Endodermal cell (in vitro differentiated cells): ENCODE data around the gene ZNF587. TPM values are rescaled to one million over a fixed set of nuclear protein-coding genes. Genes with fewer than 3 reads are reported as not detected.
A peak's percentile ranks its signal among the peaks of the same experiment; 100 is the strongest.
"Not testable (repeated sequence)": the region's sequence is repeated elsewhere in the genome, so short reads cannot be mapped to it uniquely, and the experiment has no call there.

Experiments used
- DNase-seq: peaks from one replicate; pipeline ENCODE4 v3.0.0-alpha.2; 2017
- H3K27ac ChIP-seq: 2 replicates; pipeline ENCODE4 v1.5.1; 2013; ENCODE audit warnings: mild to moderate bottlenecking, low read depth, low read length, moderate library complexity
- H3K27me3 ChIP-seq: 2 replicates; pipeline ENCODE4 v1.6.1; 2013; ENCODE audit warnings: mild to moderate bottlenecking, low read length, moderate library complexity; ENCODE audit not compliant: insufficient read depth, control insufficient read depth, poor library complexity, severe bottlenecking
- H3K36me3 ChIP-seq: 2 replicates; pipeline ENCODE4 v1.7.0; 2013; ENCODE audit warnings: mild to moderate bottlenecking, low read length, moderate library complexity; ENCODE audit not compliant: control insufficient read depth, insufficient read depth
- H3K4me1 ChIP-seq: one replicate; pipeline ENCODE4 v1.7.0; 2013; ENCODE audit warnings: low read length; ENCODE audit not compliant: control insufficient read depth, insufficient read depth
- H3K4me3 ChIP-seq: 2 replicates; pipeline ENCODE4 v1.5.1; 2013; ENCODE audit warnings: mild to moderate bottlenecking, low read length, moderate library complexity
- H3K9ac ChIP-seq: 2 replicates; pipeline ENCODE4 v1.6.1; 2013; ENCODE audit warnings: mild to moderate bottlenecking, low read length, moderate library complexity; ENCODE audit not compliant: poor library complexity, severe bottlenecking; ENCODE audit errors: extremely low read depth
- H3K9me3 ChIP-seq: 2 replicates; pipeline ENCODE4 v1.6.1; 2013; ENCODE audit warnings: mild to moderate bottlenecking, low read length, moderate library complexity; ENCODE audit not compliant: control insufficient read depth
- H3K27ac Mint-ChIP-seq: 2 replicates; pipeline ENCODE4 v1.8.0; 2020; ENCODE audit warnings: mixed read lengths
- H3K27me3 Mint-ChIP-seq: 2 replicates; pipeline ENCODE4 v1.8.0; 2021; ENCODE audit warnings: mild to moderate bottlenecking, mixed read lengths; ENCODE audit not compliant: insufficient read depth
- H3K36me3 Mint-ChIP-seq: 2 replicates; pipeline ENCODE4 v1.8.0; 2020; ENCODE audit warnings: low read depth, mixed read lengths
- H3K4me1 Mint-ChIP-seq: 2 replicates; pipeline ENCODE4 v1.8.0; 2020; ENCODE audit warnings: mixed read lengths
- H3K4me3 Mint-ChIP-seq: 2 replicates; pipeline ENCODE4 v1.8.0; 2020; ENCODE audit warnings: mild to moderate bottlenecking, moderate library complexity, mixed read lengths
- H3K9me3 Mint-ChIP-seq: 2 replicates; pipeline ENCODE4 v1.8.0; 2020; ENCODE audit warnings: mild to moderate bottlenecking, mixed read lengths
- WGBS, 2 experiments: methylation state at CpG; one replicate each; pipeline versions ENCODE4 v1.1.5 to v1.1.7; 2013; ENCODE audit warnings: missing lambda C conversion rate in 2 of 2, mixed read lengths in 1 of 2; ENCODE audit not compliant: insufficient coverage in 1 of 2, insufficient read length in 1 of 2; 5-methylcytosine and 5-hydroxymethylcytosine counted together
- total RNA-seq, 2 donors: library from RNA; stranded (reverse); fragmentation: NEBNext Ultra II Directional in 1 of 2; extraction: Animal tissue kit (Norgen Biotek cat#: 25700) in 1 of 2; gene quantifications; 2 replicates in 1 of 2; 3 replicates in 1 of 2; pipeline ENCODE4 v1.2.1, GENCODE V29; 2021
- TF ChIP-seq, protein P1 (sequence below): fragments of 200-600 bp; sonication (generic); conservative IDR thresholded peaks from 2 replicates; pipeline ENCODE4 v1.5.0; 2021; ENCODE audit warnings: antibody characterized with exemption, mild to moderate bottlenecking

Gene ZNF587
- total RNA-seq, 2 donors from 2014 or later = 64.1 to 98.1 TPM

DNA sequence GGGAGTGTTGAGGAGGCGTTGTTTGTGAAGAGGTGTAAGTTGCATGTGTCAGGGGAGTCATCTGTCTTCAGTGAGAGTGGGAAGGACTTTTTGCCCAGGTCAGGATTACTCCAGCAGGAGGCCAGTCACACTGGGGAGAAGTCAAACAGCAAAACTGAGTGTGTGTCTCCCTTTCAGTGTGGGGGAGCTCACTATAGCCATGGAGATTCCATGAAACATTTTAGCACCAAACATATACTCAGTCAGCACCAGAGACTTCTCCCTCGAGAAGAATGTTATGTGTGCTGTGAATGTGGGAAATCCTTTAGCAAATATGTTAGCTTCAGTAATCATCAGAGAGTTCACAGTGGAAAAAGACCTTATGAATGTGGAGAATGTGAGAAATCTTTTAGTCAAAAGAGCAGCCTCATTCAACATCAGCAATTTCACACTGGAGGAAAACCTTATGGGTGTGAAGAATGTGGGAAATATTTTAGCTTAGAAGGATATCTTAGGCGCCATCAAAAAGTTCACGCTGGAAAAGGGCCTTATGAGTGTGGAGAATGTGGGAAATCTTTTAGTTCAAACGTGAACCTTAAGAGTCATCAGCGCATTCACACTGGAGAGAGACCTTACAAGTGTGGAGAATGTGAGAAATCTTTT is 8.4 kb upstream of the ZNF587 start:
- Mint-ChIP-seq H3K36me3 (peaks cover 81% of the 10 kb centered on the region), H3K4me3 (no peak overlapping the region), H3K4me1 (no peaks in the 10 kb centered on the region), H3K9me3 (no peaks in the 10 kb centered on the region), H3K27ac (no peak overlapping the region), H3K27me3 (no peaks in the 10 kb centered on the region)
- TF ChIP-seq, protein P1, sequence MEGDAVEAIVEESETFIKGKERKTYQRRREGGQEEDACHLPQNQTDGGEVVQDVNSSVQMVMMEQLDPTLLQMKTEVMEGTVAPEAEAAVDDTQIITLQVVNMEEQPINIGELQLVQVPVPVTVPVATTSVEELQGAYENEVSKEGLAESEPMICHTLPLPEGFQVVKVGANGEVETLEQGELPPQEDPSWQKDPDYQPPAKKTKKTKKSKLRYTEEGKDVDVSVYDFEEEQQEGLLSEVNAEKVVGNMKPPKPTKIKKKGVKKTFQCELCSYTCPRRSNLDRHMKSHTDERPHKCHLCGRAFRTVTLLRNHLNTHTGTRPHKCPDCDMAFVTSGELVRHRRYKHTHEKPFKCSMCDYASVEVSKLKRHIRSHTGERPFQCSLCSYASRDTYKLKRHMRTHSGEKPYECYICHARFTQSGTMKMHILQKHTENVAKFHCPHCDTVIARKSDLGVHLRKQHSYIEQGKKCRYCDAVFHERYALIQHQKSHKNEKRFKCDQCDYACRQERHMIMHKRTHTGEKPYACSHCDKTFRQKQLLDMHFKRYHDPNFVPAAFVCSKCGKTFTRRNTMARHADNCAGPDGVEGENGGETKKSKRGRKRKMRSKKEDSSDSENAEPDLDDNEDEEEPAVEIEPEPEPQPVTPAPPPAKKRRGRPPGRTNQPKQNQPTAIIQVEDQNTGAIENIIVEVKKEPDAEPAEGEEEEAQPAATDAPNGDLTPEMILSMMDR = no peak
- no peak overlapping the region for H3K4me3 ChIP-seq
- H3K27me3 ChIP-seq = no peaks in the 10 kb centered on the region
- H3K4me1 ChIP-seq = no peaks in the 10 kb centered on the region
- no peaks in the 10 kb centered on the region for H3K9me3 ChIP-seq
- H3K27ac ChIP-seq = no peak overlapping the region
- peak overlapping the region; percentile 17 for H3K9ac ChIP-seq
- H3K36me3 ChIP-seq = peaks cover 76% of the 10 kb centered on the region
- 97 to 98% methylated on average over 4 to 5 of the region's 6 CpGs for WGBS, 2 experiments
- peak; percentile 51 for DNase-seq

DNA sequence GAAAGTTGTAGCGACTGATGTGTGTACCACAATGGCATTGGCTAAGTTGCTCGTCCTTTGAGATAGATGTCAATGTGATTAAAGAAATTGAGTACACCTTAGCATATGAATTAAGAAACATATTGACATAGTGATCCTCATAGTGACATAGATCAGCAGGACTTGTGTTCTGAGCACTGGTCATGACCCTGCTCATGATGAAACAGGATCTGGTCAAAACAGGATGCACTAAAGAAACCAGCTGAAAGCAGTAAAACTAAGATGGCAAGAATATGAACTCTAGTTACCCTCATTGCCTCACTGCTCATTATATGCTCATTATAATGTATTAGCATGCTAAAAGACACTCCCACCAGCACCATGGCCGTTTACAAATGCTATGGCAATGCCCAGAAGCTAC is 2.5 kb upstream of the ZNF587 start:
- not testable (repeated sequence) for H3K27ac Mint-ChIP-seq, H3K9ac ChIP-seq, H3K4me1 ChIP-seq, H3K9me3 ChIP-seq, H3K4me3 Mint-ChIP-seq, H3K9me3 Mint-ChIP-seq, DNase-seq, H3K27ac ChIP-seq, H3K27me3 Mint-ChIP-seq, H3K27me3 ChIP-seq, H3K4me3 ChIP-seq
- Mint-ChIP-seq H3K4me1 (peaks cover 20% of the 10 kb centered on the region), H3K36me3 (peaks cover 46% of the 10 kb centered on the region)
- H3K36me3 ChIP-seq = peaks cover 51% of the 10 kb centered on the region
- 43 to 85% methylated on average over 1 to 3 of the region's 3 CpGs for WGBS, 2 experiments

DNA sequence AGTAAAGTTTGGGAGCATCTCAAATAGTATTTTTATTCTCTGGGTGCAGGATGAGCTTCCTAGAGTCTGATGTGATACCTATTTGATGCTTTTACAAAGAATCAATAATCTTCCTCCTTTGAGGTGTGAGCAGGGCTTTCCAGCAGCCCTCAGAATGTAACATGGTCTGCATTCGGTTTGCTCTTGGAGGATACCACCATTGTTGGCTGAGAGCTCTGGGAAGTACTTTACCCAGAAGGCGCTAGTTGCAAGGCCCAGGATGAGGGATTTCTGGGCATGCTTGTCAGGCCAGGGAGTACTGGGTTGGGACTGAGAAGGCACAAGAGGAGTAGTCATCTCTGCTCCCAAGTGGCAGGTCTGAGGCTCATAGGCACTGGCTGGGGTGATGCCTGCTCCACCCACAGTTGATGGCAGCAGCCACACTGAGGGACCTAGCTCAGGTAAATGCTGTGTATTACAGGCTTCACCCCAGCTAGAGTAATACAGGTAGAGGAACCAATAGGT is 445 bp upstream of the ZNF587 start:
- H3K9me3 Mint-ChIP-seq, H3K27me3 ChIP-seq, DNase-seq, H3K9me3 ChIP-seq, H3K4me1 ChIP-seq, H3K27ac ChIP-seq, H3K9ac ChIP-seq, H3K27me3 Mint-ChIP-seq: not testable (repeated sequence)
- peaks cover 21% of the 10 kb centered on the region for H3K4me1 Mint-ChIP-seq
- WGBS, 2 experiments = 57% methylated on average over 2 of the region's 2 CpGs; no CpG with 5 or more reads in 1 of the 2 experiments
- H3K36me3 Mint-ChIP-seq = peaks cover 46% of the 10 kb centered on the region
- H3K4me3 Mint-ChIP-seq = peak overlapping the region; percentile 77
- Histone ChIP-seq H3K36me3 (peaks cover 47% of the 10 kb centered on the region), H3K4me3 (peak overlapping the region; percentile 97)
- peak overlapping the region; percentile 86 for H3K27ac Mint-ChIP-seq

DNA sequence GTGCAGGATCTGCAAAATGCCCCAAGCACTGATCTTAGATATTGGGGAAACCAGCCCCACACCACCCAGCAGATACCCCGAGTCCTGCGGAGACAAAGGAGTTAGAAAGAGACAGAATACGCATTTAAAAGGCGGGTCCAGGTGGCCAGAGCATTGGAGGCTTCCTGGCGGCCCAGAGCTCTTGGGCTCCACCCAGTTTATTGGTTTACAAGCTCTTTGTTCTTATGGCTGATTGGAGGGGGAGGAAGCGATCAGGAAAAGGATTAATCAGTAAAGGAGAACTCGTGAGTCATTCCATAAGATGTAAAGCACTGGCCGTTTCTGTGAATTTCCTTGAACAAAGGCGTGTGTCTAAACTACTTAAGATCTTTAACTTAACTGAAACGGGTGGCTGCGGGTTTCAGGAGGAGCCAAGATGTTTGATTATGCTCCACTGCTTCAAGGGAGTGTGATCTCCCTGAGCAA is 926 bp downstream of the ZNF587 start:
- Histone ChIP-seq H3K4me1 (no peaks in the 10 kb centered on the region), H3K27me3 (no peaks in the 10 kb centered on the region), H3K27ac (peak overlapping the region; percentile 54), H3K4me3 (peak overlapping the region; percentile 97), H3K36me3 (peaks cover 43% of the 10 kb centered on the region), H3K9ac (peak overlapping the region; percentile 94), H3K9me3 (no peaks in the 10 kb centered on the region)
- DNase-seq = peak; percentile 72
- Mint-ChIP-seq H3K27ac (peak overlapping the region; percentile 93), H3K27me3 (no peaks in the 10 kb centered on the region), H3K4me3 (peak overlapping the region; percentile 77), H3K9me3 (no peaks in the 10 kb centered on the region), H3K4me1 (peaks cover 21% of the 10 kb centered on the region), H3K36me3 (peaks cover 46% of the 10 kb centered on the region)
- TF ChIP-seq, protein P1 = no peak
- WGBS, 2 experiments = 22 to 46% methylated on average over 7 to 11 of the region's 11 CpGs

DNA sequence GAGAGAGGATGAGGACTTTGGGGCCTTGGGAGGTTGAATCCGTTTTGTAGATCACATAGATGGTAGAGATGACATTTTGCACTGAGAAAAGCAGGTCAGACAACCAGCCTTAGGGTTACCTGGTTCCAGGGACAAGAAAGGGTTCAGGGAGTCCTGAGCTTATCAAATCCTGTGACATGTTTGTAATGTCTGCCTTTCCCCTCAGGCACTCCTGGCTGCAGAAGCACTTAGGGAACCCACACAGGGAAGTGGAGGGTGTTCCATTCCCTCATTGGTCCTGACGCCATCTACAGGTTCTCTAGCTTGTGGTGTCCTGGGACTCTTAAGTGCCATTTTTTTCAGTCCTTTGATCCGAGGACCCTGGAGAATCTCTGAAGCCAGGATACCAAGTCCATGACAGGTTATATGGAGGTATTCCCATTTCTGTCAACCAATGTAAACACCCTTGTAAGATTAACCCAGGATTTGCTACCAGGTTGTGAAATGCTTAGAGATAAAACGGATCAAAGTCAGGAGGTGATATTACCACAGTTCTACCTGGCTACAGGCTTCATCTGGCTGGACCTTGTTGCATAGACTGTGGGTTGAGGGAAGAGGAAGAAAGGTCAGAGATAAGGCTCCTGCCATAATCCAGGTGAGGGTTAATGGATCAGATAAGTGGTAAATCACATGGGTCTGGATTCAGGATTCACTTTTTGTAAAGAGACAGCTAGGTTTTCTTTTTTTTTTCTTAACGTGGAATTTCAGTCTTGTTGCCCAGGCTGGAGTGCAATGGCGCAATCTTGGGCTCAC is 2.3 kb downstream of the ZNF587 start:
- H3K27ac Mint-ChIP-seq = peak overlapping the region; percentile 9
- not testable (repeated sequence) for H3K27me3 Mint-ChIP-seq
- H3K36me3 Mint-ChIP-seq = peaks cover 49% of the 10 kb centered on the region

More for the DNA sequence above, 2.3 kb downstream of the ZNF587 start:
- not testable (repeated sequence) for H3K27me3 ChIP-seq, H3K9me3 ChIP-seq, H3K9ac ChIP-seq, DNase-seq, H3K27ac ChIP-seq, H3K4me1 ChIP-seq, H3K9me3 Mint-ChIP-seq
- Histone ChIP-seq H3K4me3 (peak overlapping the region; percentile 97), H3K36me3 (peaks cover 37% of the 10 kb centered on the region)
- 91 to 94% methylated on average over 3 of the region's 6 CpGs for WGBS, 2 experiments
- H3K4me1 Mint-ChIP-seq = peaks cover 21% of the 10 kb centered on the region
- peak overlapping the region; percentile 77 for H3K4me3 Mint-ChIP-seq
